Colon (tissue), 2 donors: Measurements from ENCODE around the gene LAG3.

Experiments used
- FAIRE-seq: peaks from 2 replicates; lab custom pipeline; 2012; peaks lifted over from hg19 to GRCh38; lab: Jason Lieb, UNC
- donor health status: control.
- donor health status: control.

LAG3 gene

GRCh38 chr12:6753772-6754356, 18.5 kb upstream of the LAG3 start:
- no peak for FAIRE-seq

- FAIRE-seq: no peak
Observed at GRCh38 chr12:6754411-6754810, 17.9 kb upstream of the LAG3 start.

GRCh38 chr12:6757028-6757690, 15.2 kb upstream of the LAG3 start:
- FAIRE-seq: no peak

GRCh38 chr12:6758506-6759095, 13.7 kb upstream of the LAG3 start:
- no peak for FAIRE-seq

- FAIRE-seq: no peak
Observed at GRCh38 chr12:6759741-6760140, 12.6 kb upstream of the LAG3 start.

GRCh38 chr12:6763380-6763779, 8.9 kb upstream of the LAG3 start:
- FAIRE-seq: no peak

- FAIRE-seq: no peak
Observed at GRCh38 chr12:6764011-6764828, 8.1 kb upstream of the LAG3 start.

- FAIRE-seq: no peak
Observed at GRCh38 chr12:6765048-6765633, 7.2 kb upstream of the LAG3 start.

- FAIRE-seq: no peak
Observed at GRCh38 chr12:6765634-6766581, 6.4 kb upstream of the LAG3 start, which contains the start of gene PTMS. Gene PTMS, plus strand, starts transcription at chr12:6766363. Its CDS starts 343 bp downstream, at chr12:6766706.

- FAIRE-seq: no peak
Observed at GRCh38 chr12:6766651-6767349, 5.5 kb upstream of the LAG3 start.

GRCh38 chr12:6767353-6768319, 4.7 kb upstream of the LAG3 start:
- FAIRE-seq: no peak

GRCh38 chr12:6768437-6768914, 3.8 kb upstream of the LAG3 start:
- no peak for FAIRE-seq

GRCh38 chr12:6768990-6769389, 3.3 kb upstream of the LAG3 start:
- no peak for FAIRE-seq

GRCh38 chr12:6769666-6770065, 2.7 kb upstream of the LAG3 start:
- no peak for FAIRE-seq

GRCh38 chr12:6770094-6770493, 2.2 kb upstream of the LAG3 start:
- no peak for FAIRE-seq

- FAIRE-seq: no peak
Observed at GRCh38 chr12:6770600-6770999, 1.7 kb upstream of the LAG3 start.

- FAIRE-seq: no peak
Observed at GRCh38 chr12:6771091-6771495, 1.2 kb upstream of the LAG3 start.

- FAIRE-seq: no peak
Observed at GRCh38 chr12:6771509-6772330, 600 bp upstream of the LAG3 start.
